Testis (tissue), 3 donors: ENCODE results near the gene KCNJ4. TPM values are rescaled to one million over a fixed set of nuclear protein-coding genes. Genes with fewer than 3 reads are reported as not detected.
A peak's percentile ranks its signal among the peaks of the same experiment; 100 is the strongest.

Source experiments
- DNase-seq: peaks from one replicate; pipeline ENCODE4 v3.0.0-alpha.2; 2019
- H3K27ac ChIP-seq, 2 donors: fragments of 200-600 bp; sonication (generic); one replicate each; pipeline ENCODE4 v1.5.1; 2019
- H3K27me3 ChIP-seq: fragments of 200-600 bp; sonication (generic); one replicate; pipeline ENCODE4 v1.5.1; 2019
- H3K36me3 ChIP-seq: fragments of 200-600 bp; sonication (generic); one replicate; pipeline ENCODE4 v1.5.1; 2017; ENCODE audit warnings: low read depth; ENCODE audit errors: missing control alignments
- H3K4me1 ChIP-seq: fragments of 200-600 bp; sonication (generic); one replicate; pipeline ENCODE4 v1.5.1; 2019
- H3K4me3 ChIP-seq, 2 donors: fragments of 200-600 bp; sonication (generic); one replicate each; pipeline ENCODE4 v1.5.1; 2017 to 2019
- H3K9me3 ChIP-seq: fragments of 200-600 bp; sonication (generic); one replicate; pipeline ENCODE4 v1.5.1; 2017
- CTCF ChIP-seq, 3 experiments: fragments of 450-650 bp in 2 of 3; fragments of 200-600 bp in 1 of 3; sonication (generic) in 1 of 3; IDR thresholded peaks; one replicate each; pipeline ENCODE4 v1.5.1; 2016 to 2019; ENCODE audit warnings: antibody characterized with exemption in 3 of 3, mild to moderate bottlenecking in 2 of 3, moderate library complexity in 1 of 3
- POLR2A ChIP-seq: fragments of 450-650 bp; IDR thresholded peaks from one replicate; pipeline ENCODE4 v1.6.1; 2017; ENCODE audit warnings: antibody characterized with exemption, mild to moderate bottlenecking, moderate library complexity
- WGBS, 2 donors: methylation state at CpG; one replicate each; pipeline ENCODE4 v1.1.5; 2018; 5-methylcytosine and 5-hydroxymethylcytosine counted together
- intact Hi-C: fragments of 100-400 bp; cut with DNase I; formaldehyde crosslinking; loops from one replicate; pipeline ENCODE4 v1.15.1; 2023; ENCODE audit warnings: low total_unique reads
- polyA plus RNA-seq: library from polyadenylated mRNA; stranded (reverse); fragments of 350-450 nt; fragmentation: Illumina TruSeq; extraction: RNeasy Lipid Tissue Mini Kit (QIAGEN cat#74804); gene quantifications from one replicate; pipeline ENCODE4 v1.2.3, GENCODE V29; 2014; ENCODE audit warnings: low read depth, low replicate concordance; ENCODE audit not compliant: insufficient read depth
- total RNA-seq, 2 donors: library from RNA; depleted of rRNA; stranded (reverse); fragments of >200 nt; gene quantifications; one replicate each; pipeline ENCODE4 v1.2.3, GENCODE V29; 2016

KCNJ4 gene
- total and polyA plus RNA-seq, 3 donors from 2014 or later = 1.7 to 3.0 (median 1.7) TPM

DNA sequence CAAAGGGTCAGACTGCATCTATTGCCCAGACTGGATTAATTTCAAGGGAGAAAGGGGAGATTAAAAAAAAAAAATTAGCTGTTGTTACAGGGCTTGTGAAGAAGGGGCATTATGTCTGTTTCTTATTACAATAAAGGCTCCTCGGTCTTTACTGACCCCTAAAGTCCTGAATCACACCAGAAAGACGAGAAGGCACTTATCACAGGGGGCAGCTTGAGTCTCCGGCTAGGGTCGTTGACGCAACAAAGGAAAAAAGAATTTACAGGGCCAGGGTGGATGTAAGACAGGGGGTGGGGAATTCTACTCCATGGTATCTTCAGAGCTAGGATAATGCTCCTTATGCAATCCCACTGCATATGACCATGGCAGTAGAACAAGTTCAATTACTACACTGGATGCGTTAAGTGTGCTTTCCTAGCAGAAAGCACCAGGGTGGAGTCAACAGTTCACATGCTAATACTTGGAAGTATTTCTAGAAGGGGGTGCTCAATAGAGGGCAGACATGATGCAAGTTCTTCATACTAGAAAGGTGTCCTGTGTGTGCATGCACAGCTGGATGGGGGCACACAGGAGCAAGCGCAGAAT is 34.7 kb upstream of the KCNJ4 start:
- intact Hi-C loops = no loop called here
- H3K36me3 ChIP-seq = no peaks in the 10 kb centered on the region
- no peak overlapping the region for H3K4me3 ChIP-seq
- peak overlapping the region in 1 of 2 donors; percentile 12 for H3K27ac ChIP-seq
- no peaks in the 10 kb centered on the region for H3K27me3 ChIP-seq
- TF ChIP-seq POLR2A (no peak), CTCF (IDR thresholded peaks at IDR 0.05) (no peak)
- no peaks in the 10 kb centered on the region for H3K4me1 ChIP-seq
- WGBS, 2 donors = 78 to 90% methylated on average over 7 of the region's 7 CpGs
- no peak for DNase-seq
- no peaks in the 10 kb centered on the region for H3K9me3 ChIP-seq

- intact Hi-C loops = no loop called here
- no peaks in the 10 kb centered on the region for H3K9me3 ChIP-seq
- no peak overlapping the region for H3K27ac ChIP-seq
- 90 to 93% methylated on average over 17 of the region's 17 CpGs for WGBS, 2 donors
- H3K27me3 ChIP-seq = no peaks in the 10 kb centered on the region
- H3K4me3 ChIP-seq = no peak overlapping the region
- H3K4me1 ChIP-seq = no peaks in the 10 kb centered on the region
- H3K36me3 ChIP-seq = no peaks in the 10 kb centered on the region
- no peak for DNase-seq
- TF ChIP-seq POLR2A = no peak
- TF ChIP-seq CTCF (IDR thresholded peaks at IDR 0.05) = no peak
Observed at GRCh38 chr22:38489142-38489541, 34.1 kb upstream of the KCNJ4 start.

GRCh38 chr22:38487946-38488345 is 32.9 kb upstream of the KCNJ4 start:
- TF ChIP-seq CTCF (IDR thresholded peaks at IDR 0.05) = no peak
- TF ChIP-seq POLR2A = no peak
- H3K4me1 ChIP-seq = no peaks in the 10 kb centered on the region
- no peaks in the 10 kb centered on the region for H3K36me3 ChIP-seq
- no peaks in the 10 kb centered on the region for H3K27me3 ChIP-seq
- intact Hi-C loops = no loop called here
- DNase-seq = no peak
- WGBS, 2 donors = 85 to 92% methylated on average over 6 of the region's 6 CpGs
- H3K9me3 ChIP-seq = no peaks in the 10 kb centered on the region
- no peak overlapping the region for H3K4me3 ChIP-seq
- H3K27ac ChIP-seq = no peak overlapping the region

- Histone ChIP-seq H3K36me3 (no peaks in the 10 kb centered on the region), H3K4me1 (no peaks in the 10 kb centered on the region), H3K9me3 (no peaks in the 10 kb centered on the region), H3K27ac (no peak overlapping the region), H3K27me3 (no peaks in the 10 kb centered on the region), H3K4me3 (no peak overlapping the region)
- 71 to 74% methylated on average over 5 of the region's 5 CpGs for WGBS, 2 donors
- DNase-seq = no peak
- intact Hi-C loops = no loop called here
- TF ChIP-seq POLR2A (no peak), CTCF (IDR thresholded peaks at IDR 0.05) (no peak)
Observed at GRCh38 chr22:38485783-38486182, 30.8 kb upstream of the KCNJ4 start.

GRCh38 chr22:38484244-38484643 is 29.2 kb upstream of the KCNJ4 start:
- H3K4me3 ChIP-seq = no peak overlapping the region
- no peak overlapping the region for H3K27ac ChIP-seq
- 68 to 77% methylated on average over 1 of the region's 1 CpG for WGBS, 2 donors
- H3K9me3 ChIP-seq = no peaks in the 10 kb centered on the region
- DNase-seq = no peak
- no peak for TF ChIP-seq CTCF (IDR thresholded peaks at IDR 0.05)
- no peak for TF ChIP-seq POLR2A
- H3K4me1 ChIP-seq = no peaks in the 10 kb centered on the region
- H3K27me3 ChIP-seq = no peaks in the 10 kb centered on the region
- intact Hi-C loops = no loop called here
- no peaks in the 10 kb centered on the region for H3K36me3 ChIP-seq
